ENCODE results near the gene F2RL3.
"Not testable (repeated sequence)": the region's sequence is repeated elsewhere in the genome, so short reads cannot be mapped to it uniquely, and the experiment has no call there.

The F2RL3 gene

DNA sequence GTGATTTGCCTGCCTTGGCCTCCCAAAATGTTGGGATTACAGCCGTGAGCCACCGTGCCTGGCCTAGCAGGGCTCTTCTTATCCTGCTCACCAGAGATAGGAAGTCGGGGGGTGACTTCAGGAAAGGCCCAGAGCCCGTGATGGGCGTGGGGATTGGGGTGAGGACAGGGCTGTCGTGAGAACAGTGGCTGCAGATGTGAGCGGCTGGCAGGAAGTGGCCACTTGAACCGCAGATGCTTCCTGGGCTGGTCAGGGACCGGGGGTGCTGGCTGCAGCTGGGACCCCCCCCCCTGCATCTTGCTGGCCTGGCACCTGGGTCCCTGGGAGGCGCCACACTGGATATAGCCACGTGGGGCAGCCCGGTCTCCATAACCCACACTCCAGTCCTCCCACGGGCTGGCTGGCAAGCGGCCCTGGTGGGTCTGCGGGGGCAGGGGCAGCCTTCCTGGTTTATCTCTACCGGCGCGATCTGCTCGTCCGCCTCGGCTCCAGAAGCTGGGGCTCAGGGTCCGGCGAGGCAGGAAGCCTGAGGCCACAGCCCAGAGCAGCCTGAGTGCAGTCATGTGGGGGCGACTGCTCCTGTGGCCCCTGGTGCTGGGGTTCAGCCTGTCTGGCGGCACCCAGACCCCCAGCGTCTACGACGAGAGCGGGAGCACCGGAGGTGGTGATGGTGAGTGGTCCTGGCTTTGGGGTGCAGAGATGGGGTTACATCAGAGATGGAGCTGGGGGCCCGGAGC is at the start of gene F2RL3:
Gene F2RL3 (plus strand): TSS at position 371 of the 737 bp plus-strand sequence. CDS start 191 bp downstream, at position 562.
- DNase-seq: no peak

DNA sequence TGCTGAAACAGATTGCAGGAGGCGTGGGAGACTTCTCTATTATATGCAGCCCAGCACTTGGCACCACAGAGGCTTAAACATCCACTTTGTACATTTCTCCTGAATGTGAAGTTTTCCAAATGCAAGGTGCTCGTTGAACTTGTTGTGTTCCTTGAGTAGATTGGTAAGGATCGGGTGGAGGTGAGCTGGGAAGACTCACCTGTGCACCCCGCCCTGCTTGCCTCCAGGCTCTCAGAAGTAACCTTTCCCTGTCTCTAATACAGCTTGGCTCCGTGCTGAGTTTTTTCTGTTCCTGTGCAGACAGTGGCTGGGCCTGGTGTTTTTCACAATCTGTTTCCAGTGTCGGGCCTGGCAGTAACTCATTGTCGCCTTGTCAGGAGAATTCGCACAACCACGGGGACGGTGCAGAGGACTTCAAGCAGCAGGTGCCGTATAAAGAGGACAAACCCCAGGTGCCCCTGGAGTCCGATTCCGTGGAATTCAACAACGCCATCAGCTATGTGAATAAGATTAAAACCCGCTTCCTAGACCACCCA is 47.3 kb upstream of the F2RL3 start:
- DNase-seq: no peak

DNA sequence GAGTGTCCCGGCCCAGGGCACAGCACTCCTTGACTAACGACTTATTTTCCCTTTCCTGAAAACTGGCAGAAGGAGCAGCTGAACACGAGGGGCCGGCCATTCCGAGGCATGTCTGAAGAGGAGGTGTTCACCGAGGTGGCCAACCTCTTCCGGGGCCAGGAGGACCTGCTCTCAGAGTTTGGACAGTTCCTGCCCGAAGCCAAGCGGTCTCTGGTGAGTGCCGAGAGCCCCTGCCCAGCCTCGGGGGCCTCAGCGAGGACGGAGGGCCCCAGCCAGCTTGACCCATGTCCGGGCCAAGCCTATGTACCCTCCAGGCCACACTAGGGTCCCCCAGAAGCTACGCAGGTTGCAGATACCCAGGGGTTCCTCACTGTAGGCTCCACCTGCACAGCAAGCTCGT is 41.9 kb upstream of the F2RL3 start:
- DNase-seq: no peak

DNA sequence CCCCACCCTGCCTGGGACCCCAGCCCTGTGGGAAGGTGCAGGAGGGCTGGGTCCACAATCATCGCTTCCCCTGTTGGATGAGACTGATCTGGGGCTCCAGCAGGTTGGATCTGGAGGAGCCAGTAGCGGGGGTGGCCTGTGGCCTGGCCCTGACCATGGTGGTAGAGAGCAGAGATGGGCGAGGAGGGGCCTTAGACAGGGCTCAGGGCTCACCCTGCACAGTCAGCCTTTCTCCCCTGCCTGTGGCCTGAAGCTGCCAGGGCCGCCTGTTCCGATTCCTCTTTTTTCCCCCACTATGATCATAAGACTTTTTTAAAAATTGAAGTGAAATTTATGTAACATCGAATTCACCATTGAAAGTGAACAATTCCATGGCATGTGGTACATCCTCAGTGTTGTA is 41.4 kb upstream of the F2RL3 start:
- no peak for DNase-seq

DNA sequence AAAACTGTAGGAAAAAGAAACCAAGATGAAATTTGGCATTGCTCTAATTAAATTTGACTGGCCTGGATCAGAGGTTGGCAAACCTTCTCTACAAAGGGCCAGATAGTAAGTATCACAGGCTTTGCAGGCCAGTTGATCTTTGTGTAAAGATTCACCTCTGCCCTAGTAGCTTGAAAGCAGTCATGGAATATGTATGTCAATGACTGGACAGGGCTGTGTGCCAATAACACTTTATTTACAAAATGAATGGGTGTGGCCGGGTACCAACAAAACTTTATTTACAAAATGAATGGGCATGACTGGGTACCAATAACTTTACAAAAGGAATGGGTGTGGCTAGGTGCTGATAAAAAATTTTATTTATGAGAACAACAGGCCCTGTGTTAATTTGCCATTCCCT is 39.6 kb upstream of the F2RL3 start:
- DNase-seq: no peak

DNA sequence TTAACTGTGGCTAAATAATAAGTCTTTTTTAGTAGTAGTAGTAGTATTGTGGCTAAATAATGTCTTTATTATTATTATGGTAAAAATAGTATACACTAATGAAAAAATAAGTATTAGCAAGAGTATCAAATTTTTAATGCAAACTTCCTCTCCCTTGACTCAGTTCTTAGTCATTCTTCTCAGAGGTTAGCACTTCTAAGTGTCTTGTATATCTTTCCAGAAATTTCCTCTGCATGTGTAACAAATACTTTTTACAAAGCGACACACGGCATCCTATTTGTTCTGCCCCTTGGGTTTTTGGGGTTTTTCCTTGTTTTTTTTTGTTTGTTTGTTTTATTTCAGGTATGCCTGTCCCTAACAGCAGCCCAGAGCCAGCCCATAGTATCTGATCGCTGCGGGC is 38.7 kb upstream of the F2RL3 start:
- DNase-seq: no peak

DNA sequence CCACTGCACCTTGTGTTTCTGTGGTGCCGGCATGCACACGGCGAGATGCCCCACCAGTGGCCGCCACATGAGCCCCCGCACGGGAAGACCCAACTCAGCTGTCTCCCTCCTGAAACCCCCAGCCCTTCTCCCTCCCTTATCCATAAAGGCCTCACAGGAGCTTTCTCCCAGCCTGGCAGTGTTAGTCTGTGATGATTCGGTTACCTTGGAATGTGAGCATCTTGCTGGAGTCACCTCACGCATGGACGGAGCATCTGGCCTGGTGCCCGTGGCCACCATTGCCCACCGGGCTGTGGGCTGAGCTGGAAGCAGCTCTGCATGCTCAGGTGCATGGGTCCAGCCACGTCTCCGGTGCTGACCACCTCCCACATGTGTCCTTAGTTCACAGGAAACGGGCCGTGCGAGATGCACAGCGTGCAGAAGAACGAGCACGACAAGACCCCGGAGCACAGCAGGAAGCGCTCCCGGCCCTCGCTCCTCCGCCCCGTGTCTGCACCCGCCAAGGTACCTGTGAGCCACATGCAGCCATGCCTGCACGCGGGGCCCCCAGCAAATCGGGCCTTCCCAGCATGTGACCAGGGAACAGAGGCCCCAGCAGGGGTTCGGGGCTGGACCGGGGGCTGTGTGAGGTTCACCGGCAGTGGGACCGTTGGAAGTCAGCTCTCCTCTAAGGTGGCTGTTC is 37.6 kb upstream of the F2RL3 start:
- no peak for DNase-seq

DNA sequence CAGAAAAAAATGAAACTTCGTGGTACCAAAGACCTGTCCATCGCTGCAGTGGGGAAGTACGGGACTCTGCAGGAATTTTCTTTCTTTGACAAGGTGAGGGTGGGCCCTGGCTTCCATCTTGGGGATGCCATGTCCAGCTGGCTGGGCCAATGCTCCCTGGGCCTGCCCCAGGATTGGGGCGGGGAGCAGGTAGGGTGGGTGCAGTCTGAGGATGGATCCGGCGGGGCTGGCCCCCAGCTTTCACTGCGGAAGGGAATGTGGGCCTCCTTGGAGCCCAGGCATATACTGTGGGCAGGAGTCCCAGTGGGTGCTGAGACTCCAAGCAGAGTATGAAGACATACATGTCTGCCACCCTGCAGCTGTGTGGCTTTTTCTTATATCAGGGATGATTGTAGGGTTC is 35.7 kb upstream of the F2RL3 start:
- DNase-seq: no peak

DNA sequence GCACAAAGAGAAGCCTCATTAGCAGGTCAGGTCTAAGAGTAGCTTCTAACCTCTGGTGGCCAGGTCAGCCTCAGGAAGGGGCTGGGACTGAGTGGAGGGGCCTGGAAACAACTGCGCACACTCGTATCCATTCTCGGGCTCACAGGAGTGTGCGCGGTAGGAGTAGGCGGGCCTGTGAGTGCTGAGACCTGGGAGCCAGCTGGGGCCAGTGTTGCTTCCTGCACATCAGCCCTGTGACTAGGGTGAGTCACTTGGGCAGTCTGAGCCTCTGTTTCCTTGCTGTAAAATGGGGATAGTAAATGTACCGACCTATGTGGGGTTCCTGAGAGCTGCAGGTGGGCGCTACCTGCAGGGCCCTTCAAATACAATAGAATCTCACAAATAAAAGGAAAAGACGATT is 32.7 kb upstream of the F2RL3 start:
- DNase-seq: no peak

DNA sequence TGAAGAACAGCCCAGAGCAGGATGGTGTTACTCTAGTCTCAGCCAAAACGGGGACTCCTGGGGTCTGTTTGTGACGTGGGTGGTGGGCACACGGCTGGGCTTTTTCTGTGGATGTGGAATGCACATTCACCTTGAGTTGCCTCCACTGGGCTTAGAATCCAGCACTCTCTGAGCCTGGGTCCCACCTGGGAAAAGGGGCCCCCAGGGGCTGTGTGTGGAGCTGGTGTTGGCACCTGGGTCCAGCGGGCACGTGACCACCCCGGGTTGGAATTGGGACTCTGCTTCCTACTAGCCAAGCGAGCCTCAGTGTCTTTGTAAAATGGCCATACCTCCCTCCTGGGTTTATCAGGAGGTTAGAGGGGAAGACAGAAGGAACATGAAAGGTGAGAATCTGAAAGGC is 29.2 kb upstream of the F2RL3 start:
- no peak for DNase-seq

DNA sequence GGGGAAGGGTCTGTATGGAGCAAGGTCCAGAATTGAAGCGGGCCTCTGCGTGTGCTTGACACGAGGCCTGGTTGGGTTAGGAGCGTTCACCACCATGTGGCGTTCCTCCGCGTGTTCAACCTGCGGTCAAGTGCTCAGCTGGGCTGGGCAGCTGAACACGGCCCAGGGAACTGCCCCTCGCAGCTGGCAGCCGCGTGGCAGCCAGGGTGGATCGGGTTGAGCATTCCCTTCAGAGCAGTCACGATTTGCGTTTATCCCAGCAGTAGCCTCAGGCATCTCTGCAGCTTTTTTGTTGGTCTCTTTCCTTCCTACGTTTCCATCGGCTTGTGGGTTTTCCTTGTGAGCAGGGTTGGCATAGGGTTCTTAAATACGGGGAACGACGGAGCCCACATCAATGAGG is 28.7 kb upstream of the F2RL3 start:
- DNase-seq: no peak

DNA sequence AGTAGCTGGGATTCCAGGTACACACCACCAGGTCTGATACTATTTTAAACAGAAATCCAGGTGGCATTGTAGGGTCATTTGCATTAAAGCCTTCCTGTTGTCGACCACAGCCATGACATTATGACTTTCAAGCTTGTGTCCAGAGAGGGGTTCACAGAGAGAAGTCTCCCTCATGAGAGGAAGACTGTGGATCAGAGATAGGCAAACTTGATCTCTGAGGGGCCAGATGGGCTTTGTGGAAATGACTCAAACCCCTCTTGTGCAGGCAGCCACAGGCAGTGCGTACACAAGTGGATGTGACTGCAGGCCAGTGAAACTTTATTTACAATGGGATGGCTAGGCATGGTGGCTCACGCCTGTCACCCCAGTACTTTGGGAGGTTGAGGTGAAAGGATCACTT is 27.8 kb upstream of the F2RL3 start:
- DNase-seq: no peak

DNA sequence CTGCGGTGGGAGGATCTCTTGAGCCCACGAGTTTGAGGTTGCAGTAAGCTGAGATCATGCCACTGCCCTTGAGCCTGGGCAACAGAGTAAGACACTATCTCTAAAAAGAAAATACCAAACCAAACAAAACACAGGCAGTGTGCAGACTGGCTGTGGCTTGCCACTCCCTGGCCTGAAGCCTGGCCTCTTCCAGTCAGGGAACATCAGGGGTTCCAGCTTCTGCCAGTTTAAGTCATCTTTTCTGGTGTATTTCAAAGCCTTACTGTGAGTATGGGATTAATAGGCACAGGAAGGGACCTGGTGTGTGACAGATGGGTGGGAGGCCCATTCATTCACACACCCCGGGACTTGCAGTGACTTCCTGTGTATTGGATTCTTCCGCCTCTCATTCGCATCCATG is 27.0 kb upstream of the F2RL3 start:
- no peak for DNase-seq

DNA sequence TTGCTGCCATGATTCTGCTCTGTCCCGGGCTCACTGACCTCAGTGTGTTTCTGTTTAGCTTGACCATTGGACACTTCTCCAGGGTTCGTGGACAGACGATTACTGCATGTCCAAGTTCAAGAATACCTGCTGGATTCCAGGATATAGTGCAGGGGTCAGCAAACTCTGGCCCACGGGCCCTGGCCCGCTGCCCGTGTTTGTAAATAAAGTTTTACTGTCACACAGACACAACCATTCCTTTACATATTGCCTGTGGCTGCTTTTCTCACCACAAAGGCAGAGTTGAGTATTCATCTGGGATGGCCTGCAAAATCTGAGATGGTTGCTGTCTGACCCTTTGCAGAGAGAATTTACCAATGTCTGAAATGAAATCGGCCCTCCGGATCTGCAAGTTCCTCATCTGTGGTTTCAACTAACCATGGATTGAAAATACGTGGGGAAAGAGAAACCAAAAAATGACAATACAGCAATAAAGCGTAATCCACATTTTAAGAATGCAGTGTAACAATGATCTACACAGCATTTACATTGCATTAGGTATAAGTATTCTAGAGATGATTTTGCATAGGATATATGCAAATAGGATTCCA is 25.9 kb upstream of the F2RL3 start:
- DNase-seq: no peak

DNA sequence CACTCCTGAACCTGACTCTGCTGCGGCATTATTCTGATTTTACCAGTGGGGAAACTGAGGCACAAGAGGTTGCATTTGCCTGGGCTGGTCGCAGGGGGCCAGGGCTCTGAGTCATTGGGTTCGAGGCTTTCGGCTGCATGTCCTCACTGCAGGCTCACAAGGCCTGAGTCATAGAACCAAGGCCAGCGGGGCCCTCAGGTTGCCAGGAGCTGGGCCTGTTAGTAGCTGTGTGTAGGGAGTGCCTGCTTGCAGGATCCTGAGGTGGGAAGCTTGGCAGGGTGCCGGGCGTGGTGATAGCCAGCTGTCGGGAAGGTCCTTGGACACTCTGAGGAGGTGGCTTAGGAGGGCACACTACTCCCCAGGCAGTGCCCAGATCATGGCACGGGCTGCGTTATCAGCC is 21.6 kb upstream of the F2RL3 start:
- no peak for DNase-seq

DNA sequence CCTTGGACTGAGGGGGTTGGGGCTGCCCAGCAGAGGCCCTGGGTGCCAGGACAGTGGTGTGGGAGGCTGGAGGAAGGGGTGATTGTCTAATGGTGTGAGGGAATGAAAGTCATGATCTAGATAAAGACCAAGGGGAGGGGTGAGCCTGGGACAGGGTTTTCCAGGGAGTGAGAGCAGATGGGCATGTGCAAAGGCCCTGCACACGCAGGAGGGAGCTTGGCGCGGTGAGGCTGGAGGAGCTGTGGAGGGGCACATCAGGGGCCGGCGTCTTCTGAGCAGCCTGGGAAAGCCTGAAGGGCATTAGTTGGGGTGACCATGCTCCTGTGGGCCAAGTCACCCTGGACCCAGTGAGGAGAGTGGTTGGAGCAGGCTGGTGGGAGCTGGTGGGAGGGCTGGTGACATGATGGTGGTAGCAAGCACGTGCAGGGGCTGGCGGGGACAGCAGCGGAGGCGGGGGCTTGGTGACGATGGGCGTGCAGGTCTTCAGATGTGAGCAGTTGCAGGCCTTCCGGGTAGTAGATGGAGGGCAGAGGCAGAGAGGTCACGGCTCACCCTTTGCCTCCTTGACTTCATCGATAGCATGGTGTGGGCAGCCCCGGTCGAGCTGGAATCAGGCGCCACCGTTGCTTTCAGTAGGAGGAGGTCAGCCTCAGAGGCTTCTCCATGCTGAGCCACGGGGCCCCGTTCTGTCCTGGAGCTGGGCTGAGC is 20.2 kb upstream of the F2RL3 start:
- no peak for DNase-seq

DNA sequence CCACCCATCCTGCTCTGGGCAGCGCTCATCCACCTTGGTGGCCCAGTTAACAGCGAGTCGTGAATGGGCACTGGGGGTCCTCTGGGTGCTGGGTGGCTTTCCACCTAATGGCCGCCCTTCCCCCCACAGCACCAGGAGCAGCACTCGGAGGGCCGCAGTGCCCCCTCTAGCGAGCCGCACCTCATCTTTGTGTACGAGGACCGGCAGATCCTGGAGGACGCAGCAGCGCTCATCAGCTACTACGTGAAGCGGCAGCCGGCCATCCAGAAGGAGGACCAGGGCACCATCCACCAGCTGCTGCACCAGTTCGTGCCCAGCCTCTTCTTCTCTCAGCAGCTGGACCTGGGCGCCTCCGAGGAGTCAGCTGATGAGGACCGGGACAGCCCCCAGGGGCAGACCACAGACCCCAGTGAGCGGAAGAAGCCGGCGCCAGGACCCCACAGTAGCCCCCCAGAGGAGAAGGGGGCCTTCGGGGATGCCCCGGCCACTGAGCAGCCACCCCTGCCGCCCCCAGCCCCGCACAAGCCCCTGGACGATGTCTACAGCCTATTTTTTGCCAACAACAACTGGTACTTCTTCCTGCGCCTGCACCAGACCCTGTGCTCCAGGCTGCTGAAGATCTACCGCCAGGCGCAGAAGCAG is 19.3 kb upstream of the F2RL3 start:
- DNase-seq: no peak

DNA sequence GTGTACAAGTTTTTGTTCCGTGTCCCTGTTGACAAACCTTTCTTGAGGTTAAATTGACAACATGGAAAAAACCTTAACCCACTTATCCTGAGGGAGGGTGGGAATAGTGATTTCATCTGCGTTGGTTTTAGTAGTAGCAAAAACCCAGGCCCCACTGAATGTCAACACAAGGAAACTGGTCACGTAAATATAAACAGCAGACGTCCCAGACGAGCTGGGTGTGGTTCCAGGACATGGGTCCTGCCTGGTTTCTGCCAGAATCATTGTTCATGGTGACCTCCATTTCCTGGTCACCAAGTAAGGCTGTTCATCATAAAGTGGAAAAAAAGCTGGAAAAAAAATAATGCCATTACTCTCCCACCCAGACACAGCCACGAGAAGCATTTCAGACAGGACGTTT is 16.9 kb upstream of the F2RL3 start:
- no peak for DNase-seq

DNA sequence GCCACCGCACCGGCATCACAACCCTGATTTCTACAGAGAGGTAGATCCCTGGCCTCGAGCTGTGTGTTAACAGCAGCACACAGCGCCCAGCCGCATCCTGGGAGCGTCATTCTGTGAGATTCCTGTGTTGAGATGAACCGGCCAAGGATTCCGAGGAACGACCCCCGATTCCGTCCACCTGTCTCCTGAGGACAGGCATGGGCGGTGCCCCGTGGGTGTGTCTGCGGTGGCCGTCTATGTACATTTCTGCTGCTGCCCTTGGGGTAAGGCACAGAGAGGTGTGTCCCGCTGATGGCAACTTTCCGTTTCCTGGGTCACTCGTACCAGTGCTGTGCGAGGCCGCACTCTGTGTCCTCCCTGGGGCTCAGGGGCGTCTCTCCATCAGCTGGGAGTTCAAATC is 16.1 kb upstream of the F2RL3 start:
- DNase-seq: no peak

DNA sequence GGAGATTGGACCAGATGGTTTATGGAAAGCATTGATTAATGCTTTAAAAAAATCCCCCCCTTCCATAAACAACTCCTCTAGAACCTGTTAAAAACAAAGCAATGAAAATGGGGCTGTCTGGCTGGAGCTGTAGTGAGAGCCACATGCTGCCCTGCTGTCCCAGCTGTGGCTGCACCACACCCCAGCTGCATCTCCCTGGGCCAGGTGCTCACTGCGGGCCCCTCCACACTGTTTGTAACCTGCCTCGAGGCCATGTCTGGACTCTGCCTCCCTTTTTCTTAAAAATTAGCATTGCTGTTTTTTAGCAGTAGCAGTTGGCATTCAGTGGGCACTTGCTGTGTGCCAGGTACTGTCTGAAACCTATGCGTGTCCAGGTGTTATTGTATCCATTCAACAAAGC is 15.2 kb upstream of the F2RL3 start:
- no peak for DNase-seq

DNA sequence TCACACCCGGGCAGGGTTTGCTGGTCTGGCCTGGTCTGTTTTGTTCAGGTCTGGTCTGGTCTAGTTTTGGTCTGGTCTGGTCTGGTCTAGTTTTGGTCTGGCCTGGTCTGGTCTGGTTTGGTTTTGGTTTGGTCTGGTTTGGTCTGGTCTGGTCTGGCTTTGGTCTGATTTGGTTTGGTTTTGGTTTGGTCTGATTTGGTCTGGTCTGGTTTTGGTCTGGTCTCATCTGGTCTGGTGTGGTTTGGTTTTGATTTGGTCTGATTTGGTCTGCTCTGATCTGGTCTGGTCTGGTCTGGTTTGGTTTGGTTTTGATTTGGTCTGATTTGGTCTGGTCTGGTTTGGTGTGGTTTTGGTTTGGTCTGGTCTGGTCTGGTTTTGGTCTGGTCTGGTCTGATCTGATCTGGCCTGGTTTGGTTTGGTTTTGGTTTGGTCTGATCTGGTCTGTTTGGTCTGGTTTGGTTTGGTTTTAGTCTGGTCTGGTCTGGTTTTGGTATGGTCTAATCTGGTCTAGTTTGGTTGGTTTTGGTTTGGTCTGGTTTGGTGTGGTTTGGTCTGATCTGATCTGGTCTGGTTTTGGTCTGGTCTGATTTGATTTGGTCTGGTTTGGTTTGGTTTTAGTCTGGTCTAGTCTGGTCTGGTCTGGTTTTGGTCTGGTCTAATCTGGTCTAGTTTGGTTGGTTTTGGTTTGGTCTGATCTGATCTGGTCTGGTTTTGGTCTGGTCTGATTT is 14.4 kb upstream of the F2RL3 start:
- no peak for DNase-seq

DNA sequence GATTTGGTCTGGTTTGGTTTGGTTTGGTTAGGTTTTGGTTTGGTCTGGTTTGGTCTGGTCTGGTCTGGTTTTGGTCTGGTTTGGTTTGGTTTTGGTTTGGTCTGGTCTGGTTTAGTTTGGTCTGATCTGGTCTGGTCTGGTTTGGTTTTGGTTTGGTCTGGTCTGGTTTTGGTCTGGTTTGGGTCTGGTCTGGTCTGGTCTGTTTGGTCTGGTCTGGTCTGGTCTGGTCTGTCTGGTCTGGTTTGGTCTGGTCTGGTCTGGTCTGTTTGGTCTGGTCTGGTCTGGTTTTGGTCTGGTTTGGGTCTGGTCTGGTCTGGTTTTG is 13.9 kb upstream of the F2RL3 start:
- DNase-seq: not testable (repeated sequence)
